Loucy (cell line): ENCODE measurements around the gene GIGYF1.
"Not testable (repeated sequence)": the region's sequence is repeated elsewhere in the genome, so short reads cannot be mapped to it uniquely, and the experiment has no call there.

Experiments
- EZH2phosphoT487 ChIP-seq: fragments of 200-600 bp; IDR thresholded peaks from 2 replicates; pipeline ENCODE4 v1.6.1; 2018; ENCODE audit warnings: antibody characterized with exemption, mild to moderate bottlenecking, moderate library complexity, borderline replicate concordance
- TF ChIP-seq, protein P1 (sequence below): fragments of 200-600 bp; sonication (generic); conservative IDR thresholded peaks from 2 replicates; pipeline ENCODE4 v1.5.1; 2014; ENCODE audit warnings: mild to moderate bottlenecking, antibody characterized with exemption, low read length

DNA sequence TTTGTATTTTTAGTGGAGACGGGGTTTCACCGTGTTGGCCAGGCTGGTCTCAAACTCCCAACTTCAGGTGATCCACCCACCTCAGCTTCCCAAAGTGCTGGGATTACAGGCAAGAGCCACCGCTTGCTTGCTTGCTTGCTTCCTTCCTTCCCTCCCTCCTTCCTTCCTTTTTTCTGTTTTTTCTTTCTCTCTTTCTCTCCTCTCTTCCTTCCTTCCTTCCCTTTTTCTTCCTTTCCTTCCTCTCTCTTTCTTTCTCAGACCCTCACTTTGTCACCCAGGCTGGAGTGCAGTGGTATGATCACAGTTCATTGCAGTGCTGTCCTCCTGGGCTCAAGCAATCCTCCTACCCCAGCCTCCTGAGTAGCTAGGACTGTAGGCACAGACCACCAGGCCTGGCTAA is 7.0 kb upstream of the GIGYF1 start:
- TF ChIP-seq, protein P1, sequence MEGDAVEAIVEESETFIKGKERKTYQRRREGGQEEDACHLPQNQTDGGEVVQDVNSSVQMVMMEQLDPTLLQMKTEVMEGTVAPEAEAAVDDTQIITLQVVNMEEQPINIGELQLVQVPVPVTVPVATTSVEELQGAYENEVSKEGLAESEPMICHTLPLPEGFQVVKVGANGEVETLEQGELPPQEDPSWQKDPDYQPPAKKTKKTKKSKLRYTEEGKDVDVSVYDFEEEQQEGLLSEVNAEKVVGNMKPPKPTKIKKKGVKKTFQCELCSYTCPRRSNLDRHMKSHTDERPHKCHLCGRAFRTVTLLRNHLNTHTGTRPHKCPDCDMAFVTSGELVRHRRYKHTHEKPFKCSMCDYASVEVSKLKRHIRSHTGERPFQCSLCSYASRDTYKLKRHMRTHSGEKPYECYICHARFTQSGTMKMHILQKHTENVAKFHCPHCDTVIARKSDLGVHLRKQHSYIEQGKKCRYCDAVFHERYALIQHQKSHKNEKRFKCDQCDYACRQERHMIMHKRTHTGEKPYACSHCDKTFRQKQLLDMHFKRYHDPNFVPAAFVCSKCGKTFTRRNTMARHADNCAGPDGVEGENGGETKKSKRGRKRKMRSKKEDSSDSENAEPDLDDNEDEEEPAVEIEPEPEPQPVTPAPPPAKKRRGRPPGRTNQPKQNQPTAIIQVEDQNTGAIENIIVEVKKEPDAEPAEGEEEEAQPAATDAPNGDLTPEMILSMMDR, result not testable (repeated sequence)
- not testable (repeated sequence) for TF ChIP-seq EZH2phosphoT487
